GM12891 (cell line): Measurements from ENCODE around the gene SGTB.
A peak's percentile ranks its signal among the peaks of the same experiment; 100 is the strongest.
"Not testable (repeated sequence)": the region's sequence is repeated elsewhere in the genome, so short reads cannot be mapped to it uniquely, and the experiment has no call there.

ENCODE experiments used
- DNase-seq: peaks from one replicate; pipeline ENCODE4 v3.0.0; 2011; ENCODE audit warnings: low spot score; ENCODE audit not compliant: insufficient read length
- FAIRE-seq: peaks from 2 replicates; lab custom pipeline; 2011; peaks lifted over from hg19 to GRCh38; lab: Jason Lieb, UNC
- PAX5 ChIP-seq: IDR thresholded peaks from 2 replicates; pipeline ENCODE4 v1.6.1; 2011; ENCODE audit warnings: low read length, moderate library complexity, mild to moderate bottlenecking; ENCODE audit not compliant: insufficient read depth, severe bottlenecking
- POLR2A ChIP-seq: IDR thresholded peaks from 2 replicates; pipeline ENCODE4 v1.6.1; 2011; ENCODE audit warnings: low read depth, low read length, control low read depth
- POLR2AphosphoS5 ChIP-seq: IDR thresholded peaks from 2 replicates; pipeline ENCODE4 v1.6.1; 2011; ENCODE audit warnings: low read depth, low read length, control low read depth
- POU2F2 ChIP-seq: IDR thresholded peaks from 2 replicates; pipeline ENCODE4 v1.6.1; 2011; ENCODE audit warnings: low read depth, mild to moderate bottlenecking, control low read depth, low read length, moderate library complexity
- SPI1 ChIP-seq: IDR thresholded peaks from 2 replicates; pipeline ENCODE4 v1.6.1; 2011; ENCODE audit warnings: low read depth, low read length, control low read depth
- TAF1 ChIP-seq: IDR thresholded peaks from 2 replicates; pipeline ENCODE4 v1.6.1; 2011; ENCODE audit warnings: low read depth, low read length, control low read depth

Gene SGTB

GRCh38 chr5:65708145-65708544, 13.8 kb downstream of the SGTB start:
- FAIRE-seq, result no peak
- DNase-seq, result no peak
- no peak for TF ChIP-seq POU2F2
- no peak for TF ChIP-seq TAF1
- TF ChIP-seq PAX5, result no peak
- TF ChIP-seq POLR2A, result no peak
- no peak for TF ChIP-seq SPI1
- TF ChIP-seq POLR2AphosphoS5, result no peak

- FAIRE-seq, result no peak
- no peak for DNase-seq
- TF ChIP-seq POLR2AphosphoS5 (no peak), POLR2A (no peak), SPI1 (no peak), TAF1 (no peak), POU2F2 (no peak), PAX5 (no peak)
Observed at GRCh38 chr5:65707663-65708062, 14.2 kb downstream of the SGTB start.

- DNase-seq (no peak), FAIRE-seq (no peak)
- no peak for TF ChIP-seq POU2F2
- no peak for TF ChIP-seq POLR2AphosphoS5
- no peak for TF ChIP-seq POLR2A
- no peak for TF ChIP-seq PAX5
- no peak for TF ChIP-seq TAF1
- TF ChIP-seq SPI1, result no peak
Observed at GRCh38 chr5:65704621-65705239, 17.2 kb downstream of the SGTB start.

DNA sequence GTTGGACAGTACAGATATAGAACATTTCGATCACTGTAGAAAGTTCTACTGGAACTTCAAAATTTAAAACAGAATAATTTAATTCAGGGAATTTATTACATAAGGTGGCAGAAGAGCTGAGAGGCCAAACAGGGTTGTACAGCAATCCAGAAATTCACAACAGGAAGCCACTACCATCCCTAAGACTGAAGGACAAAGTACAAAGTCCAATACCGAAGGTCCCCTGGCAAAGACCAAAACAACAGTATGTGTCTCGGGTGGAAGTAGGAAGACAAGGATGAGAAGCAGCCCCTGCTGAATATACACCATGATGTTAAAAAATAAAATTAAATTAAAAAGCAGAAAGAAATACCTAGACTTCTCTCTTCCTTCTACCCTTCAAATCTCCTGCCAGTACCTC, 19.9 kb downstream of the SGTB start:
- DNase-seq (no peak), FAIRE-seq (no peak)
- TF ChIP-seq POLR2AphosphoS5, result no peak
- TF ChIP-seq PAX5, result no peak
- TF ChIP-seq SPI1, result no peak
- no peak for TF ChIP-seq TAF1
- TF ChIP-seq POU2F2, result no peak
- no peak for TF ChIP-seq POLR2A

DNA sequence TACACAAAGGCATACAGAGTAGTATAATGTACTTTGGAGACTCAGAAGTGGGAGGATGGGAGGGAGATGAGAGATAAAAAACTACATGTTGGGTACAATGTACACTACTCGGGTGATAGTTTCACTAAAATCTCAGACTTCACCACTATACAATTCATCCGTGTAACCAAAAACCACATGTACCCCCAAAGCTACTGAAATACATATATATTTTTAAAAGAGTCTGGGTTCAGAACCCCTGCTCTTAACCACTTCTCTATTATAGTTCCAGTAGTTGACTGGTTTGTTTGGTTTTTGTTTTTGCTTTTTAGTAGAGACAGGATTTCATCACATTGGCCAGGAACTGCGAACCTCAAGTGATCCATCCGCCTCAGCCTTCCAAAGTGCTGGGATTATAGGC, 22.6 kb downstream of the SGTB start:
- no peak for FAIRE-seq
- TF ChIP-seq TAF1 (no peak), POLR2AphosphoS5 (no peak), PAX5 (no peak), SPI1 (peak; percentile 37; the same call in 1 of the 2 replicates)
- DNase-seq, result no peak

GRCh38 chr5:65696892-65697291, 25.0 kb downstream of the SGTB start:
- no peak for TF ChIP-seq POLR2A
- TF ChIP-seq PAX5, result no peak
- TF ChIP-seq POLR2AphosphoS5, result no peak
- TF ChIP-seq SPI1, result no peak
- no peak for TF ChIP-seq POU2F2
- TF ChIP-seq TAF1, result no peak
- no peak for FAIRE-seq
- no peak for DNase-seq

DNA sequence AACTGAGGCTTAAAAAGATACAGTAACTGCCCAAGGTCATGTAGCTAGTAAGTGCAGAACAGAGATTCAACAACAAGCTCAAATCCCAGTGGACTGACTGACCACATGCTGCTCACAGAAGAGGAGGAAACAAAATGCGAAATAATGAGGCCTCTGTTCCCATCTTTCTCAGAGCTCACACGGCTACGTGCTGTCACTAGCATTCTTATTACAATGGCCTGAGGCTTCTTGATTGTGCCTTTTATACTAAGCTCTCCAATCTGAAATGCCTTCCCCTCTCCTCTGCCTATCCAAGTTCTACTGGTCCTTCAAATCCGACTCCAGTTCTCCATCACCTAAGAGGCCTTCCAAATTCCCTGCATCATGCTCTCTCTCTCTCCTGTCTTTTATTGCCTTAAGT, 26.0 kb downstream of the SGTB start:
- no peak for DNase-seq
- FAIRE-seq, result peak; percentile 48

DNA sequence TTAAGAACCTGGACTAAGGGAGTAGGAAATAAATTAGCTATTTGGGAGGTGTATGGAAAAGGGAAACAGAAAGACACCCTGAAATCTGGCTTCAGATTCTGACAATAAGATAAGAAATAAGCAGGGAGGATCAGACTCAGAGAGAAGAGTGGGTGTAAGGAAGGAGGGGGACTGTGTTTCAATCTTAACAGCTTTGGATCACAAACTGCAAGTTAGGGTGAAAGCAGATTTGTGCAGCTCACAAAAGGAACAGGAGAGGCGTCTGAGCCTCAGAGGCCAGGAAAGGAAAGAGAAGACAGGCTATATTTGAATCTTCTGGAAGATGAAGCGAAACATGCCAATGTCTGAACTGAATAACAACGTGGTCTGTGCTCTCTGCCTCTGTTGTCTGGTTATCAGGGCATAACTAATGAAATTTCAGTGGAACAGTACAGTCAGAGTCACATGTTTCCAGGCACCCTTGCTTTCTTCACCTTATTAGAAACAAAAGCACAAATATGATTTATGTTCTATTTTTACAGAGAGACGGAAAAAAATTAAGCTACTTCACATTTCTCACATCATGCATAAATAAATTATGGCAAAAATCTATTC, 26.6 kb downstream of the SGTB start:
- FAIRE-seq, result peak; percentile 59
- no peak for DNase-seq
- TF ChIP-seq TAF1, result no peak
- TF ChIP-seq POLR2A, result no peak
- TF ChIP-seq POU2F2, result no peak
- TF ChIP-seq POLR2AphosphoS5, result no peak
- TF ChIP-seq SPI1, result no peak
- TF ChIP-seq PAX5, result no peak

More for the DNA sequence above, 26.0 kb downstream of the SGTB start:
- TF ChIP-seq POU2F2, result no peak
- no peak for TF ChIP-seq POLR2AphosphoS5
- TF ChIP-seq TAF1, result no peak
- TF ChIP-seq PAX5, result no peak
- no peak for TF ChIP-seq POLR2A
- TF ChIP-seq SPI1, result no peak

DNA sequence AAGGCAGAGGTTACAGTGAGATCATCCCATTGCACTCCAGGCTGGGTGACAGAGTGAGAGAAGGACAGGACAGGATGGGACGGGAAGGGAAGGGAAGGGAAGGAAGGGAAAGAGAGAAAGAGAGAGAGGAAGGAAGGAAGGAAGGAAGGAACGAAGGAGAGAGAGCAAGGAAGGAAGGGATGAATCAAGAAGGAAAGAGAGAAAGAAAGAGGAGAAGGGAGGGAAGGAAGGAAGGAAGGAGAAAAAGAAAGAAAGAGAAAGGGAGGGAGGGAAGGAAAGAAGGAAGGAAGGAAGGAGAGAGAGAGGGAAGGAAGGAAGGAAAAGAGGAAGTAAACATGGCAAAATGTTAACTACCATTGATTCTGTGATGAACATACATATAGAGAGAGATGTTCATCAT, 28.8 kb downstream of the SGTB start:
- TF ChIP-seq POLR2A (no peak), POLR2AphosphoS5 (no peak), SPI1 (no peak), TAF1 (no peak), PAX5 (no peak)
- FAIRE-seq (no peak), DNase-seq (no peak)

DNA sequence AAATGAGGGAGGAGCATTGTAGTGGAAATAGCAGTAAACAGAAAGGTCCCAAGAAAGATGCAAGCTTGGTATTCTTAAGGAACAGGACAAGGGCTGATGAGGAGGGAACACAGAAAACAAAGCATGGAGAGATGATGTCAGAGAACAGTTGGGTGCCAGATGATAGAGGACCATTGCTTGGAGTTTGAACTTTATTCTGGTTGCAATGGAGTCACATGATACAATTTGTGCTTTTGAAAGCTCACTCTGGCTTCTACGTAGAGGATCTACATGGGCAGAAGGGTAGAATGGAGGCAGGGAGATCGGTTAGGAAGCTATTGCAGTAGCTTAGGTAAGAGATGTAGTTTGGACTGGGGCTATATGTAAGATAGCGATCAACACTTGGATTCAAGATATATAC, 39.8 kb downstream of the SGTB start:
- TF ChIP-seq SPI1 (no peak), POLR2A (no peak), POU2F2 (no peak), POLR2AphosphoS5 (no peak), PAX5 (no peak), TAF1 (no peak)
- DNase-seq (no peak), FAIRE-seq (no peak)

DNA sequence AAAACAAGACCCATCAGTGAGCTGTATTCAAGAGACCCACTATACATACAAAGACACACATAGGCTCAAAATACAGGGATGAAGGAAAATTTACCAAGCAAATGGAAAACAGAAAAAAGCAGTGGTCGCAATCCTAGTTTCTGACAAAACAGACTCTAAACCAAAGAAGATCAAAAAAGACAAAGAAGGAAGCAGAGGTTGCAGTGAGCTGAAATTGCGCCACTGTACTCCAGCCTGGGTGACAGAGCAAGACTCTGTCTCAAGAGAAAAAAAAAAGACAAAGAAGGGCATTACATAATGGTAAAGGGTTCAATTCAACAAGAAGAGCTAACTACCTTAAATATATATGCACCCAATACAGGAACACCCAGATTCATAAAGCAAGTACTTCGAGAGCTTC, 45.9 kb downstream of the SGTB start:
- not testable (repeated sequence) for FAIRE-seq, DNase-seq
